ENCODE data around the gene LONRF2.

LONRF2 gene

GRCh38 chr2:100230754-100231153 lies 91.5 kb downstream of the LONRF2 start:
- Histone ChIP-seq H3K79me2 (ENCODE audit: control insufficient read depth, low read length) (no peaks in the 10 kb centered on the region), H3K36me3 (ENCODE audit: control insufficient read depth, low read length) (no peaks in the 10 kb centered on the region), H3K9me3 (ENCODE audit: control insufficient read depth, insufficient read depth, low read length) (no peaks in the 10 kb centered on the region), H3K27ac (ENCODE audit: low read depth, low read length) (no peak overlapping the region), H3K4me1 (ENCODE audit: control insufficient read depth, low read length) (peaks cover 38% of the 10 kb centered on the region), H3F3A (ENCODE audit: control insufficient read depth, insufficient read depth) (peaks cover 6% of the 10 kb centered on the region; the same call in 1 of the 2 replicates), H3K9me2 (replicated peaks; ENCODE audit: control insufficient read depth, low read length) (no peaks in the 10 kb centered on the region), H3K4me3 (ENCODE audit: low read length) (no peak overlapping the region), H4K20me1 (ENCODE audit: control insufficient read depth, insufficient read depth, low read depth, low read length) (no peaks in the 10 kb centered on the region), H3K4me2 (ENCODE audit: low read length) (no peak overlapping the region), H3K27me3 (ENCODE audit: control insufficient read depth, low read length) (no peaks in the 10 kb centered on the region)
- TF ChIP-seq, protein P1, sequence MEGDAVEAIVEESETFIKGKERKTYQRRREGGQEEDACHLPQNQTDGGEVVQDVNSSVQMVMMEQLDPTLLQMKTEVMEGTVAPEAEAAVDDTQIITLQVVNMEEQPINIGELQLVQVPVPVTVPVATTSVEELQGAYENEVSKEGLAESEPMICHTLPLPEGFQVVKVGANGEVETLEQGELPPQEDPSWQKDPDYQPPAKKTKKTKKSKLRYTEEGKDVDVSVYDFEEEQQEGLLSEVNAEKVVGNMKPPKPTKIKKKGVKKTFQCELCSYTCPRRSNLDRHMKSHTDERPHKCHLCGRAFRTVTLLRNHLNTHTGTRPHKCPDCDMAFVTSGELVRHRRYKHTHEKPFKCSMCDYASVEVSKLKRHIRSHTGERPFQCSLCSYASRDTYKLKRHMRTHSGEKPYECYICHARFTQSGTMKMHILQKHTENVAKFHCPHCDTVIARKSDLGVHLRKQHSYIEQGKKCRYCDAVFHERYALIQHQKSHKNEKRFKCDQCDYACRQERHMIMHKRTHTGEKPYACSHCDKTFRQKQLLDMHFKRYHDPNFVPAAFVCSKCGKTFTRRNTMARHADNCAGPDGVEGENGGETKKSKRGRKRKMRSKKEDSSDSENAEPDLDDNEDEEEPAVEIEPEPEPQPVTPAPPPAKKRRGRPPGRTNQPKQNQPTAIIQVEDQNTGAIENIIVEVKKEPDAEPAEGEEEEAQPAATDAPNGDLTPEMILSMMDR (IDR thresholded peaks at IDR 0.05; ENCODE audit: low read depth, low read length, poor library complexity, severe bottlenecking): no peak
- no peak for TF ChIP-seq EZH2phosphoT487 (IDR thresholded peaks at IDR 0.05; ENCODE audit: borderline replicate concordance, low read length)

GRCh38 chr2:100228967-100229366 lies 93.3 kb downstream of the LONRF2 start:
- Histone ChIP-seq H3F3A (ENCODE audit: control insufficient read depth, insufficient read depth) (no peaks in the 10 kb centered on the region), H3K4me1 (ENCODE audit: control insufficient read depth, low read length) (peaks cover 20% of the 10 kb centered on the region), H3K4me3 (ENCODE audit: low read length) (no peak overlapping the region), H3K36me3 (ENCODE audit: control insufficient read depth, low read length) (no peaks in the 10 kb centered on the region), H3K4me2 (ENCODE audit: low read length) (no peak overlapping the region), H4K20me1 (ENCODE audit: control insufficient read depth, insufficient read depth, low read depth, low read length) (no peaks in the 10 kb centered on the region), H3K9me2 (replicated peaks; ENCODE audit: control insufficient read depth, low read length) (no peaks in the 10 kb centered on the region), H3K79me2 (ENCODE audit: control insufficient read depth, low read length) (no peaks in the 10 kb centered on the region), H3K27me3 (ENCODE audit: control insufficient read depth, low read length) (no peaks in the 10 kb centered on the region), H3K27ac (ENCODE audit: low read depth, low read length) (no peak overlapping the region), H3K9me3 (ENCODE audit: control insufficient read depth, insufficient read depth, low read length) (no peaks in the 10 kb centered on the region)
- no peak for TF ChIP-seq EZH2phosphoT487 (IDR thresholded peaks at IDR 0.05; ENCODE audit: borderline replicate concordance, low read length)
- TF ChIP-seq, protein P1 (IDR thresholded peaks at IDR 0.05; ENCODE audit: low read depth, low read length, poor library complexity, severe bottlenecking): peak; percentile 32

- Histone ChIP-seq H3F3A (ENCODE audit: control insufficient read depth, insufficient read depth) (no peaks in the 10 kb centered on the region), H3K27me3 (ENCODE audit: control insufficient read depth, low read length) (no peaks in the 10 kb centered on the region), H3K9me3 (ENCODE audit: control insufficient read depth, insufficient read depth, low read length) (no peaks in the 10 kb centered on the region), H3K9me2 (replicated peaks; ENCODE audit: control insufficient read depth, low read length) (no peaks in the 10 kb centered on the region), H3K4me1 (ENCODE audit: control insufficient read depth, low read length) (peaks cover 17% of the 10 kb centered on the region), H3K36me3 (ENCODE audit: control insufficient read depth, low read length) (no peaks in the 10 kb centered on the region), H3K27ac (ENCODE audit: low read depth, low read length) (no peak overlapping the region), H3K4me2 (ENCODE audit: low read length) (no peak overlapping the region), H3K79me2 (ENCODE audit: control insufficient read depth, low read length) (no peaks in the 10 kb centered on the region), H3K4me3 (ENCODE audit: low read length) (no peak overlapping the region), H4K20me1 (ENCODE audit: control insufficient read depth, insufficient read depth, low read depth, low read length) (no peaks in the 10 kb centered on the region)
- TF ChIP-seq EZH2phosphoT487 (IDR thresholded peaks at IDR 0.05; ENCODE audit: borderline replicate concordance, low read length): no peak
- TF ChIP-seq, protein P1 (IDR thresholded peaks at IDR 0.05; ENCODE audit: low read depth, low read length, poor library complexity, severe bottlenecking): no peak
These were observed 93.9 kb downstream of the LONRF2 start for GRCh38 chr2:100228415-100228814.

All from DOHH2 (cell line).